Measurements from ENCODE around the gene KLF6. TPM values are rescaled to one million over a fixed set of nuclear protein-coding genes. Genes with fewer than 3 reads are reported as not detected.

The KLF6 gene
- total and polyA plus RNA-seq, 4 donors: 44.2 to 384 (median 165) TPM

GRCh38 chr10:3755440-3756359 lies 29.3 kb downstream of the KLF6 start:
- Histone ChIP-seq H3K4me3 (ENCODE audit: low read length in 2 of 2) (no peak overlapping the region), H3K27me3 (ENCODE audit: control insufficient read depth in 1 of 2, insufficient read depth in 2 of 2, low read length in 1 of 2) (no peaks in the 10 kb centered on the region), H3K9me3 (ENCODE audit: control insufficient read depth, low read length) (no peaks in the 10 kb centered on the region), H3K27ac (ENCODE audit: low read depth in 1 of 2, low read length in 2 of 2) (peak overlapping the region; percentile 51 to 79), H3K36me3 (ENCODE audit: control insufficient read depth in 1 of 2, insufficient read depth in 2 of 2, low read length in 1 of 2) (no peaks in the 10 kb centered on the region), H3K4me1 (ENCODE audit: control insufficient read depth in 1 of 2, insufficient read depth in 2 of 2, low read length in 2 of 2) (peaks cover 0 to 5% of the 10 kb centered on the region in 2 donors)
- peak; percentile 62 for ATAC-seq (ENCODE audit: low FRiP score)
- WGBS, 2 donors: 26 to 29% methylated on average over 14 of the region's 14 CpGs
- intact Hi-C loops (cut with DNase I): no loop called here
- DNase-seq: peak in 1 of 2 donors; percentile 48

GRCh38 chr10:3754727-3755439 lies 30.1 kb downstream of the KLF6 start:
- intact Hi-C loops (cut with DNase I): no loop called here
- peaks cover 0 to 5% of the 10 kb centered on the region in 2 donors for H3K4me1 ChIP-seq (ENCODE audit: control insufficient read depth in 1 of 2, insufficient read depth in 2 of 2, low read length in 2 of 2)
- H3K4me3 ChIP-seq (ENCODE audit: low read length in 2 of 2): no peak overlapping the region
- H3K27me3 ChIP-seq (ENCODE audit: control insufficient read depth in 1 of 2, insufficient read depth in 2 of 2, low read length in 1 of 2): no peaks in the 10 kb centered on the region
- 20 to 21% methylated on average over 9 of the region's 9 CpGs for WGBS, 2 donors
- peak overlapping the region in 1 of 2 donors; percentile 79 for H3K27ac ChIP-seq (ENCODE audit: low read depth in 1 of 2, low read length in 2 of 2)
- DNase-seq (no peak), ATAC-seq (ENCODE audit: low FRiP score) (peak; percentile 65)
- no peaks in the 10 kb centered on the region for H3K36me3 ChIP-seq (ENCODE audit: control insufficient read depth in 1 of 2, insufficient read depth in 2 of 2, low read length in 1 of 2)
- no peaks in the 10 kb centered on the region for H3K9me3 ChIP-seq (ENCODE audit: control insufficient read depth, low read length)

- Histone ChIP-seq H3K36me3 (ENCODE audit: control insufficient read depth in 1 of 2, insufficient read depth in 2 of 2, low read length in 1 of 2) (no peaks in the 10 kb centered on the region), H3K9me3 (ENCODE audit: control insufficient read depth, low read length) (no peaks in the 10 kb centered on the region), H3K4me3 (ENCODE audit: low read length in 2 of 2) (no peak overlapping the region), H3K27me3 (ENCODE audit: control insufficient read depth in 1 of 2, insufficient read depth in 2 of 2, low read length in 1 of 2) (no peaks in the 10 kb centered on the region), H3K27ac (ENCODE audit: low read depth in 1 of 2, low read length in 2 of 2) (no peak overlapping the region), H3K4me1 (ENCODE audit: control insufficient read depth in 1 of 2, insufficient read depth in 2 of 2, low read length in 2 of 2) (peaks cover 0 to 5% of the 10 kb centered on the region in 2 donors)
- ATAC-seq (ENCODE audit: low FRiP score) (no peak), DNase-seq (no peak)
- WGBS, 2 donors: 93 to 95% methylated on average over 8 of the region's 8 CpGs
- intact Hi-C loops (cut with DNase I): no loop called here
Measured at GRCh38 chr10:3750854-3751253, 34.2 kb downstream of the KLF6 start.

GRCh38 chr10:3750006-3750816 lies 34.8 kb downstream of the KLF6 start:
- H3K27ac ChIP-seq (ENCODE audit: low read depth in 1 of 2, low read length in 2 of 2): peak overlapping the region in 1 of 2 donors; percentile 89
- no peaks in the 10 kb centered on the region for H3K27me3 ChIP-seq (ENCODE audit: control insufficient read depth in 1 of 2, insufficient read depth in 2 of 2, low read length in 1 of 2)
- H3K36me3 ChIP-seq (ENCODE audit: control insufficient read depth in 1 of 2, insufficient read depth in 2 of 2, low read length in 1 of 2): no peaks in the 10 kb centered on the region
- DNase-seq (peak in 1 of 2 donors; percentile 65), ATAC-seq (ENCODE audit: low FRiP score) (peak; percentile 38)
- peaks cover 0 to 5% of the 10 kb centered on the region in 2 donors for H3K4me1 ChIP-seq (ENCODE audit: control insufficient read depth in 1 of 2, insufficient read depth in 2 of 2, low read length in 2 of 2)
- 37 to 39% methylated on average over 11 of the region's 11 CpGs for WGBS, 2 donors
- intact Hi-C loops (cut with DNase I): no loop called here
- no peak overlapping the region for H3K4me3 ChIP-seq (ENCODE audit: low read length in 2 of 2)
- H3K9me3 ChIP-seq (ENCODE audit: control insufficient read depth, low read length): no peaks in the 10 kb centered on the region

- 8 to 9% methylated on average over 9 of the region's 9 CpGs for WGBS, 2 donors
Measured at GRCh38 chr10:3749600-3749999, 35.4 kb downstream of the KLF6 start.

GRCh38 chr10:3749011-3749410 lies 36.0 kb downstream of the KLF6 start:
- ATAC-seq (ENCODE audit: low FRiP score) (no peak), DNase-seq (no peak)
- Histone ChIP-seq H3K36me3 (ENCODE audit: control insufficient read depth in 1 of 2, insufficient read depth in 2 of 2, low read length in 1 of 2) (no peaks in the 10 kb centered on the region), H3K9me3 (ENCODE audit: control insufficient read depth, low read length) (no peaks in the 10 kb centered on the region), H3K4me1 (ENCODE audit: control insufficient read depth in 1 of 2, insufficient read depth in 2 of 2, low read length in 2 of 2) (no peaks in the 10 kb centered on the region), H3K27ac (ENCODE audit: low read depth in 1 of 2, low read length in 2 of 2) (peak overlapping the region in 1 of 2 donors; percentile 2), H3K4me3 (ENCODE audit: low read length in 2 of 2) (no peak overlapping the region), H3K27me3 (ENCODE audit: control insufficient read depth in 1 of 2, insufficient read depth in 2 of 2, low read length in 1 of 2) (no peaks in the 10 kb centered on the region)
- WGBS, 2 donors: 83 to 90% methylated on average over 5 of the region's 5 CpGs
- intact Hi-C loops (cut with DNase I): loop anchor here in 1 of 2 donors (10.0 kb wide), 1 partner anchor 124 kb away; no protein-coding TSS in a partner anchor

More at GRCh38 chr10:3749600-3749999, 35.4 kb downstream of the KLF6 start:
- Histone ChIP-seq H3K4me3 (ENCODE audit: low read length in 2 of 2) (no peak overlapping the region), H3K4me1 (ENCODE audit: control insufficient read depth in 1 of 2, insufficient read depth in 2 of 2, low read length in 2 of 2) (no peaks in the 10 kb centered on the region), H3K9me3 (ENCODE audit: control insufficient read depth, low read length) (no peaks in the 10 kb centered on the region), H3K27me3 (ENCODE audit: control insufficient read depth in 1 of 2, insufficient read depth in 2 of 2, low read length in 1 of 2) (no peaks in the 10 kb centered on the region), H3K27ac (ENCODE audit: low read depth in 1 of 2, low read length in 2 of 2) (no peak overlapping the region), H3K36me3 (ENCODE audit: control insufficient read depth in 1 of 2, insufficient read depth in 2 of 2, low read length in 1 of 2) (no peaks in the 10 kb centered on the region)
- peak; percentile 75 for ATAC-seq (ENCODE audit: low FRiP score)
- intact Hi-C loops (cut with DNase I): loop anchor here in 1 of 2 donors (10.0 kb wide), 1 partner anchor 125 kb away; no protein-coding TSS in a partner anchor
- DNase-seq: peak in 1 of 2 donors; percentile 54

- no peaks in the 10 kb centered on the region for H3K36me3 ChIP-seq (ENCODE audit: control insufficient read depth in 1 of 2, insufficient read depth in 2 of 2, low read length in 1 of 2)
- ATAC-seq (ENCODE audit: low FRiP score): no peak
- no peak overlapping the region for H3K4me3 ChIP-seq (ENCODE audit: low read length in 2 of 2)
- no peaks in the 10 kb centered on the region for H3K9me3 ChIP-seq (ENCODE audit: control insufficient read depth, low read length)
- no peak for DNase-seq
- 62 to 75% methylated on average over 7 of the region's 7 CpGs for WGBS, 2 donors
- H3K4me1 ChIP-seq (ENCODE audit: control insufficient read depth in 1 of 2, insufficient read depth in 2 of 2, low read length in 2 of 2): no peaks in the 10 kb centered on the region
- intact Hi-C loops (cut with DNase I): loop anchor here in 1 of 2 donors (10.0 kb wide), 1 partner anchor 124 kb away; no protein-coding TSS in a partner anchor
- H3K27ac ChIP-seq (ENCODE audit: low read depth in 1 of 2, low read length in 2 of 2): peak overlapping the region in 1 of 2 donors; percentile 20
- no peaks in the 10 kb centered on the region for H3K27me3 ChIP-seq (ENCODE audit: control insufficient read depth in 1 of 2, insufficient read depth in 2 of 2, low read length in 1 of 2)
Measured at GRCh38 chr10:3748484-3748883, 36.5 kb downstream of the KLF6 start.

GRCh38 chr10:3747984-3748383 lies 37.0 kb downstream of the KLF6 start:
- no peaks in the 10 kb centered on the region for H3K36me3 ChIP-seq (ENCODE audit: control insufficient read depth in 1 of 2, insufficient read depth in 2 of 2, low read length in 1 of 2)
- ATAC-seq (ENCODE audit: low FRiP score) (peak; percentile 47), DNase-seq (no peak)
- H3K9me3 ChIP-seq (ENCODE audit: control insufficient read depth, low read length): no peaks in the 10 kb centered on the region
- peak overlapping the region in 1 of 2 donors; percentile 60 for H3K27ac ChIP-seq (ENCODE audit: low read depth in 1 of 2, low read length in 2 of 2)
- intact Hi-C loops (cut with DNase I): loop anchor here in 1 of 2 donors (10.0 kb wide), 1 partner anchor 123 kb away; no protein-coding TSS in a partner anchor
- WGBS, 2 donors: 11% methylated on average over 6 of the region's 6 CpGs
- H3K27me3 ChIP-seq (ENCODE audit: control insufficient read depth in 1 of 2, insufficient read depth in 2 of 2, low read length in 1 of 2): no peaks in the 10 kb centered on the region
- H3K4me1 ChIP-seq (ENCODE audit: control insufficient read depth in 1 of 2, insufficient read depth in 2 of 2, low read length in 2 of 2): no peaks in the 10 kb centered on the region
- H3K4me3 ChIP-seq (ENCODE audit: low read length in 2 of 2): no peak overlapping the region
